Liver (tissue), 9 donors: Measurements from ENCODE around the gene TRAPPC2L. TPM values are rescaled to one million over a fixed set of nuclear protein-coding genes. Genes with fewer than 3 reads are reported as not detected.

Source experiments
- DNase-seq: peaks from one replicate; pipeline ENCODE4 v3.0.0-alpha.2; 2017; ENCODE audit warnings: low spot score
- H3K27ac ChIP-seq, 2 donors: one replicate each; pipeline ENCODE4 v1.7.0; 2013; ENCODE audit warnings: inconsistent platforms in 2 of 2, low read length in 2 of 2, control low read depth in 1 of 2, low read depth in 1 of 2, mild to moderate bottlenecking in 1 of 2
- H3K27me3 ChIP-seq, 4 donors: one replicate each; pipeline versions ENCODE4 v1.6.1 to v1.7.0; 2013; ENCODE audit warnings: low read length in 3 of 4, inconsistent platforms in 1 of 4, mild to moderate bottlenecking in 1 of 4, moderate library complexity in 1 of 4; ENCODE audit not compliant: control insufficient read depth in 4 of 4, insufficient read depth in 4 of 4
- H3K36me3 ChIP-seq, 4 donors: one replicate each; pipeline versions ENCODE4 v1.6.1 to v1.7.0; 2013; ENCODE audit warnings: low read length in 3 of 4, mild to moderate bottlenecking in 3 of 4, low read depth in 1 of 4, moderate library complexity in 1 of 4; ENCODE audit not compliant: control insufficient read depth in 4 of 4, insufficient read depth in 3 of 4
- H3K4me1 ChIP-seq, 4 donors: one replicate each; pipeline versions ENCODE4 v1.6.1 to v1.7.0; 2013; ENCODE audit warnings: low read length in 3 of 4, mild to moderate bottlenecking in 3 of 4, moderate library complexity in 1 of 4; ENCODE audit not compliant: control insufficient read depth in 4 of 4, insufficient read depth in 4 of 4
- H3K4me3 ChIP-seq, 3 donors: one replicate each; pipeline versions ENCODE4 v1.6.1 to v1.7.0; 2013; ENCODE audit warnings: low read length in 3 of 3, control low read depth in 1 of 3, low read depth in 1 of 3, mild to moderate bottlenecking in 1 of 3
- H3K9ac ChIP-seq, 2 donors: one replicate each; pipeline ENCODE4 v1.7.0; 2013; ENCODE audit warnings: low read length in 2 of 2, mild to moderate bottlenecking in 2 of 2, moderate library complexity in 2 of 2, control low read depth in 1 of 2, low read depth in 1 of 2
- H3K9me3 ChIP-seq, 4 donors: one replicate each; pipeline versions ENCODE4 v1.6.1 to v1.7.0; 2013; ENCODE audit warnings: low read length in 3 of 4; ENCODE audit not compliant: control insufficient read depth in 4 of 4
- EGR1 ChIP-seq, 2 donors: IDR thresholded peaks; 2 replicates each; pipeline ENCODE4 v1.6.1; 2016 to 2018; ENCODE audit warnings: antibody characterized with exemption in 2 of 2, low read depth in 2 of 2
- FOXA1 ChIP-seq: IDR thresholded peaks from 2 replicates; pipeline ENCODE4 v1.6.1; 2016; ENCODE audit warnings: antibody characterized with exemption
- FOXA2 ChIP-seq: IDR thresholded peaks from 2 replicates; pipeline ENCODE4 v1.6.1; 2016; ENCODE audit warnings: antibody characterized with exemption
- GABPA ChIP-seq, 2 donors: IDR thresholded peaks in 1 of 2; conservative IDR thresholded peaks in 1 of 2; 2 replicates each; pipeline ENCODE4 v1.6.1; 2016; ENCODE audit warnings: antibody characterized with exemption in 2 of 2, mild to moderate bottlenecking in 1 of 2, moderate library complexity in 1 of 2
- HNF4A ChIP-seq, 2 donors: conservative IDR thresholded peaks; 2 replicates each; pipeline ENCODE4 v1.6.1; 2016; ENCODE audit warnings: antibody characterized with exemption in 2 of 2, mild to moderate bottlenecking in 2 of 2
- HNF4G ChIP-seq: IDR thresholded peaks from 2 replicates; pipeline ENCODE4 v1.6.1; 2016; ENCODE audit warnings: antibody characterized with exemption
- MAX ChIP-seq: IDR thresholded peaks from 2 replicates; pipeline ENCODE4 v1.6.1; 2016; ENCODE audit warnings: antibody characterized with exemption
- NR2F2 ChIP-seq: IDR thresholded peaks from 2 replicates; pipeline ENCODE4 v1.6.1; 2016; ENCODE audit warnings: antibody characterized with exemption
- RAD21 ChIP-seq, 2 donors: IDR thresholded peaks; 2 replicates each; pipeline ENCODE4 v1.6.1; 2016; ENCODE audit warnings: antibody characterized with exemption in 2 of 2, mild to moderate bottlenecking in 2 of 2
- REST ChIP-seq: IDR thresholded peaks from 2 replicates; pipeline ENCODE4 v1.6.1; 2016; ENCODE audit warnings: antibody characterized with exemption, mild to moderate bottlenecking
- RXRA ChIP-seq, 2 donors: IDR thresholded peaks; 2 replicates each; pipeline ENCODE4 v1.6.1; 2017 to 2018; ENCODE audit warnings: antibody characterized with exemption in 2 of 2, mild to moderate bottlenecking in 1 of 2
- SP1 ChIP-seq: IDR thresholded peaks from 2 replicates; pipeline ENCODE4 v1.6.1; 2018; ENCODE audit warnings: antibody characterized with exemption, mild to moderate bottlenecking
- TAF1 ChIP-seq: conservative IDR thresholded peaks from 2 replicates; pipeline ENCODE4 v1.6.1; 2016; ENCODE audit warnings: antibody characterized with exemption, mild to moderate bottlenecking
- YY1 ChIP-seq: IDR thresholded peaks from 2 replicates; pipeline ENCODE4 v1.6.1; 2016; ENCODE audit warnings: antibody characterized with exemption, mild to moderate bottlenecking
- ZBTB33 ChIP-seq: IDR thresholded peaks from 2 replicates; pipeline ENCODE4 v1.6.1; 2016; ENCODE audit warnings: antibody characterized with exemption
- WGBS: extraction: QIAGEN DNeasy Blood & Tissue Kit; methylation state at CpG from one replicate; pipeline ENCODE4 v1.1.7; 2013; 5-methylcytosine and 5-hydroxymethylcytosine counted together
- polyA plus RNA-seq, 2 donors: library from polyadenylated mRNA; stranded (reverse) in 1 of 2; unstranded in 1 of 2; fragments of 200-250 nt in 1 of 2; fragments of >200 nt in 1 of 2; fragmentation: Nextera tagmentation in 1 of 2; extraction: Ambion mirVana in 1 of 2; gene quantifications; one replicate each; pipeline versions ENCODE4 v1.2.1 to v1.2.3, GENCODE V29; 2013 to 2015
- total RNA-seq, 2 donors: library from RNA; depleted of rRNA; stranded (reverse); fragments of >200 nt; gene quantifications; one replicate each; pipeline ENCODE4 v1.2.3, GENCODE V29; 2014
- donor health status: healthy.
- donor health status: healthy.
- donor health status: healthy.
- donor health status: healthy.
- donor health status: healthy.

TRAPPC2L gene
- total and polyA plus RNA-seq, 4 donors = 16.3 to 59.4 (median 22.2) TPM

GRCh38 chr16:88865310-88865709 lies 8.4 kb downstream of the TRAPPC2L start:
- 84% methylated on average over 14 of the region's 14 CpGs for WGBS

GRCh38 chr16:88865742-88866141 lies 8.8 kb downstream of the TRAPPC2L start:
- H3K4me3 ChIP-seq = no peak overlapping the region
- no peaks in the 10 kb centered on the region for H3K4me1 ChIP-seq
- H3K27me3 ChIP-seq = no peaks in the 10 kb centered on the region
- H3K9ac ChIP-seq = no peak overlapping the region
- TF ChIP-seq SP1 (no peak), RAD21 (IDR thresholded peaks at IDR 0.05) (no peak), FOXA1 (no peak), NR2F2 (no peak), ZBTB33 (no peak), TAF1 (no peak)
- H3K27ac ChIP-seq = no peak overlapping the region
- DNase-seq = no peak
- no peaks in the 10 kb centered on the region for H3K9me3 ChIP-seq
- WGBS = 86% methylated on average over 15 of the region's 15 CpGs
- peaks cover 0 to 19% (median 3%) of the 10 kb centered on the region in 4 donors for H3K36me3 ChIP-seq

More at GRCh38 chr16:88865310-88865709, 8.4 kb downstream of the TRAPPC2L start:
- no peak overlapping the region for H3K27ac ChIP-seq
- H3K9ac ChIP-seq = no peak overlapping the region
- H3K36me3 ChIP-seq = peaks cover 3 to 24% (median 5%) of the 10 kb centered on the region in 4 donors
- no peaks in the 10 kb centered on the region for H3K27me3 ChIP-seq
- no peaks in the 10 kb centered on the region for H3K4me1 ChIP-seq
- DNase-seq = no peak
- no peak overlapping the region for H3K4me3 ChIP-seq
- TF ChIP-seq ZBTB33 (no peak), MAX (no peak), REST (no peak), HNF4A (conservative IDR thresholded peaks at IDR 0.05) (no peak), EGR1 (IDR thresholded peaks at IDR 0.05; ENCODE audit: low read depth in 2 of 2) (no peak), FOXA1 (no peak), GABPA (IDR thresholded peaks at IDR 0.05 in 1 of 2, conservative IDR thresholded peaks at IDR 0.05 in 1 of 2) (no peak), YY1 (no peak), RXRA (IDR thresholded peaks at IDR 0.05) (no peak), TAF1 (no peak), HNF4G (no peak), FOXA2 (no peak), NR2F2 (no peak), RAD21 (IDR thresholded peaks at IDR 0.05) (no peak)
- no peaks in the 10 kb centered on the region for H3K9me3 ChIP-seq
